Amniotic stem cell (primary cell): Measurements from ENCODE around the gene C5orf24.
"Not testable (repeated sequence)": the region's sequence is repeated elsewhere in the genome, so short reads cannot be mapped to it uniquely, and the experiment has no call there.

Source experiments
- DNase-seq: peaks from one replicate; lab custom pipeline; 2025; lab: John Stamatoyannopoulos, UW

C5orf24 gene

GRCh38 chr5:134845852-134846640 lies at the start of gene C5orf24:
Gene C5orf24 (plus strand): TSS chr5:134845968. CDS start chr5:134854901, 8,933 bp downstream.
- DNase-seq = peak; percentile 88

- no peak for DNase-seq
Observed at GRCh38 chr5:134798468-134798867, 47.3 kb upstream of the C5orf24 start.

- DNase-seq = no peak
Observed at GRCh38 chr5:134803821-134804220, 41.9 kb upstream of the C5orf24 start.

- no peak for DNase-seq
Observed at GRCh38 chr5:134813407-134813806, 32.4 kb upstream of the C5orf24 start.

- DNase-seq = no peak
Observed at GRCh38 chr5:134813827-134814226, 31.9 kb upstream of the C5orf24 start.

GRCh38 chr5:134817006-134817405 lies 28.8 kb upstream of the C5orf24 start:
- DNase-seq = no peak

GRCh38 chr5:134818776-134819175 lies 27.0 kb upstream of the C5orf24 start:
- no peak for DNase-seq

GRCh38 chr5:134819407-134819963 lies 26.3 kb upstream of the C5orf24 start:
- DNase-seq = no peak

- no peak for DNase-seq
Observed at GRCh38 chr5:134821841-134822240, 23.9 kb upstream of the C5orf24 start.

- DNase-seq = no peak
Observed at GRCh38 chr5:134824681-134825080, 21.1 kb upstream of the C5orf24 start.

- DNase-seq = no peak
Observed at GRCh38 chr5:134825212-134825611, 20.6 kb upstream of the C5orf24 start.

- DNase-seq = no peak
Observed at GRCh38 chr5:134833340-134834032, 12.3 kb upstream of the C5orf24 start.

GRCh38 chr5:134835623-134836022 lies 10.1 kb upstream of the C5orf24 start:
- no peak for DNase-seq

GRCh38 chr5:134837530-134838181 lies 8.1 kb upstream of the C5orf24 start:
- no peak for DNase-seq

GRCh38 chr5:134838361-134838760 lies 7.4 kb upstream of the C5orf24 start:
- not testable (repeated sequence) for DNase-seq

GRCh38 chr5:134840811-134841210 lies 5.0 kb upstream of the C5orf24 start:
- no peak for DNase-seq

- DNase-seq = no peak
Observed at GRCh38 chr5:134844252-134844651, 1.5 kb upstream of the C5orf24 start.

- DNase-seq = no peak
Observed at GRCh38 chr5:134845335-134845851, 375 bp upstream of the C5orf24 start.

GRCh38 chr5:134846641-134846960 lies 833 bp downstream of the C5orf24 start:
- no peak for DNase-seq

GRCh38 chr5:134849434-134849933 lies 3.7 kb downstream of the C5orf24 start:
- DNase-seq = not testable (repeated sequence)

GRCh38 chr5:134851307-134851923 lies 5.6 kb downstream of the C5orf24 start:
- no peak for DNase-seq

- not testable (repeated sequence) for DNase-seq
Observed at GRCh38 chr5:134856465-134856864, 10.7 kb downstream of the C5orf24 start.
